ENCODE data around the gene BZW2. TPM values are rescaled to one million over a fixed set of nuclear protein-coding genes. Genes with fewer than 3 reads are reported as not detected.
A peak's percentile ranks its signal among the peaks of the same experiment; 100 is the strongest.

BZW2 gene
- total RNA-seq, 6 experiments from 2014 or later: 9.6 to 25.3 (median 12.1) TPM

GRCh38 chr7:16691241-16691640 is 45.3 kb downstream of the BZW2 start:
- TF ChIP-seq POLR2A (IDR thresholded peaks at IDR 0.05): no peak
- no peak for TF ChIP-seq CTCF (IDR thresholded peaks at IDR 0.05)
- 91% methylated on average over 4 of the region's 4 CpGs for WGBS (ENCODE audit: insufficient coverage, low coverage, low lambda C conversion rate, missing lambda C conversion rate)
- Histone ChIP-seq H3K36me3 (peaks cover 0 to 14% (median 2%) of the 10 kb centered on the region in 4 donors), H3K27ac (no peak overlapping the region), H3K9me3 (no peaks in the 10 kb centered on the region), H3K4me3 (no peak overlapping the region), H3K27me3 (no peaks in the 10 kb centered on the region), H3K4me1 (no peaks in the 10 kb centered on the region)
- DNase-seq: no peak
- intact Hi-C loops (cut with DNase I): no loop called here
- ATAC-seq: no peak

GRCh38 chr7:16693601-16694318 is 47.8 kb downstream of the BZW2 start:
- Histone ChIP-seq H3K4me3 (no peak overlapping the region), H3K36me3 (peaks cover 0 to 28% (median 4%) of the 10 kb centered on the region in 4 donors), H3K27ac (no peak overlapping the region), H3K27me3 (no peaks in the 10 kb centered on the region), H3K9me3 (no peaks in the 10 kb centered on the region), H3K4me1 (no peaks in the 10 kb centered on the region)
- WGBS (ENCODE audit: insufficient coverage, low coverage, low lambda C conversion rate, missing lambda C conversion rate): 93% methylated on average over 2 of the region's 2 CpGs
- ATAC-seq (no peak), DNase-seq (no peak)
- TF ChIP-seq CTCF (IDR thresholded peaks at IDR 0.05) (no peak), POLR2A (IDR thresholded peaks at IDR 0.05) (no peak)
- intact Hi-C loops (cut with DNase I): no loop called here

GRCh38 chr7:16694806-16695205 is 48.8 kb downstream of the BZW2 start:
- H3K36me3 ChIP-seq: peaks cover 0 to 25% (median 4%) of the 10 kb centered on the region in 4 donors
- H3K4me1 ChIP-seq: no peaks in the 10 kb centered on the region
- no peak for ATAC-seq
- no peak for DNase-seq
- no peaks in the 10 kb centered on the region for H3K27me3 ChIP-seq
- TF ChIP-seq CTCF (IDR thresholded peaks at IDR 0.05) (no peak), POLR2A (IDR thresholded peaks at IDR 0.05) (no peak)
- H3K9me3 ChIP-seq: no peaks in the 10 kb centered on the region
- no peak overlapping the region for H3K27ac ChIP-seq
- WGBS (ENCODE audit: insufficient coverage, low coverage, low lambda C conversion rate, missing lambda C conversion rate): 93% methylated on average over 6 of the region's 6 CpGs
- intact Hi-C loops (cut with DNase I): loop anchor here in 1 of 2 donors (5.0 kb wide), 1 partner anchor 222 kb away; no protein-coding TSS in a partner anchor
- H3K4me3 ChIP-seq: no peak overlapping the region

- Histone ChIP-seq H3K27ac (no peak overlapping the region), H3K9me3 (no peaks in the 10 kb centered on the region), H3K4me1 (no peaks in the 10 kb centered on the region), H3K27me3 (no peaks in the 10 kb centered on the region), H3K36me3 (peaks cover 0 to 19% (median 2%) of the 10 kb centered on the region in 4 donors), H3K4me3 (no peak overlapping the region)
- TF ChIP-seq POLR2A (IDR thresholded peaks at IDR 0.05) (no peak), CTCF (IDR thresholded peaks at IDR 0.05) (peak; percentile 53 to 66 (median 58))
- WGBS (ENCODE audit: insufficient coverage, low coverage, low lambda C conversion rate, missing lambda C conversion rate): 84% methylated on average over 4 of the region's 4 CpGs
- intact Hi-C loops (cut with DNase I): loop anchor here in 1 of 2 donors (5.0 kb wide), 1 partner anchor 222 kb away; no protein-coding TSS in a partner anchor
- DNase-seq (no peak), ATAC-seq (peak; percentile 86 to 91 (median 89))
Observed at GRCh38 chr7:16695621-16696237, 49.7 kb downstream of the BZW2 start.

Data from right lobe of liver (tissue), 6 donors.